Hematopoietic multipotent progenitor cell treated with erythropoietin and hydrocortisone succinate and interleukin-3 and kit ligand, for 8 days (in vitro differentiated cells): ENCODE measurements around the gene ADAMTS17.

Source experiments
- DNase-seq: peaks from one replicate; pipeline ENCODE4 v3.0.0-alpha.2; 2015

The ADAMTS17 gene

DNA sequence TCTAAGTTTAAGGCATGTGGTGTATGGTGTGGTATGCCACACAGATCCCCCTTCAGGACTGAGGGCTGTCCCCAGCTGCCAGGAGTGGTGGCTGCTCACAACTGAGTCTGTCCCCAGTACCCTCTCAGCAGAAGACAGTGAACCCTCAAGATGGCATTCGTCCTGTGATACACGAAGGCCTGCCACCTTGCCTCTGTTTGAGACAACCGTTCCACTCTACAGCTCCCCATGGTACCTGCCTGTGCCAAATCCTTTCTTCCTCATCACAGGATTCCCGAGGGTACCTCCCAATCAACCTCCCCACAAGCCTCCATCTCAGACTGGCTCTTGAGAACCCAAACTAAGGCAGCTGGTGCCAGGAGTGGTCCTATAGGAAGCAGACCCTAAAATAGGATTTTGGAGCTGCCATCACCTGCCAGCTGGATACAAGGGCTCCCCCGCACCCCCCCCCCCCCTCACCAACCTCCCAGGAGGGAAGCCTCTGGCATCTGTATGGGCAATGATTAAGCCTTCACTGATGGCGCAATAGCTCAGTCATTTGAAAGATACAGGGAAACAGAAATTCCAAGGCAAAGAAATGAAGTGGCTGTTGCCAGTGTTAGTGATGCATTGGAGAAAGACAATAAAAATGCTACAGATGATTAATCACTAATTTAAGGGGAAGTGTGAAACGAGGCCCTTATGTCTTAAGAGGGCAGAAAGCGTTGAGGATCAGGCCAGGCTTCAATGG, 378.5 kb downstream of the ADAMTS17 start:
- DNase-seq, result no peak

DNA sequence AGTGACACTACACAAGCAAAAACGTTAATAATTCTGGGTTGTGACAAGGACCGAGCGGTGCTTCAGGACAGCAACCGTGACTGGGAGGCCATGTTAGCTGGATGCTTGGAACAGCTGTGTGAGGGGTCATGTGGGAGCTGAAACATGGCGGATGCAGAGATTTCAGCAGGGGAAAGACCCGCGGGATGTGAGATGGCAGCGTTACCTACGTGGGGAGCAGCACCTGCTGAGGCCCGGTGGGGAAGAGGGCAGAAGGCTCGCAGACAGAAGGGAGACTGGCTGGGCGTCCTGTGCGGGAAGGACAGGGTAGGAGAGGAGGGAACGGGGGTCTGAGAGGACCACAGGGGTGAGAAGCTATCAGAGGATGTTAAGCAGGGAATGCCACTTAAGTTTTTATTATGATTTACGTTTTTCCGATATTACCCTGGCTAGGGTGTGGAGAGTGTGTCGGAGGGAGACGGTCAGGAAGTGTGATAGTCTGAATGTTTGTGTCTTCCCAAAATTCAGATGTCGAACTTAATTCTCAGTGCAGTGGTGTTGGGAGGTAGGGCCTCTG, 379.7 kb downstream of the ADAMTS17 start:
- no peak for DNase-seq

DNA sequence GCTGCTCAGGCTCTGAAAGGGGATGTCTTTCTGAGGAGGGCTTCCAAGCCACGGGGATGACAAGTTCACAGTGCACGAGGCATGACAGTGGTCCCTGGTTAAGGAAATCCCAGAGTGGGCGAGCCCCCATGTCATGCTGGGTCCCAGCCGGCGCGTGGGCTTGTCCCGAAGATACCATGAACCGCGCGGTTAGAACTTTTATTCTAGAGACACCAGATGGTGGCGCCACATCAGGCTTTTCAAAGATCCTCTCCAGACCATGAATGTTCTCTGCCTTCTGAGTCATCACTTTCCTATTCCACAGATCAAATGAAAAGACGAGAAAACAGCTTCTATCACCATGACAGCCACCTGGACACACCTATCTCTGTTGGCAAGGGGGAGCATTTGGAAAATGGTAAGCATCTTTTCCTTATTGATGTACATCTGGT, 380.7 kb downstream of the ADAMTS17 start:
- DNase-seq, result no peak

DNA sequence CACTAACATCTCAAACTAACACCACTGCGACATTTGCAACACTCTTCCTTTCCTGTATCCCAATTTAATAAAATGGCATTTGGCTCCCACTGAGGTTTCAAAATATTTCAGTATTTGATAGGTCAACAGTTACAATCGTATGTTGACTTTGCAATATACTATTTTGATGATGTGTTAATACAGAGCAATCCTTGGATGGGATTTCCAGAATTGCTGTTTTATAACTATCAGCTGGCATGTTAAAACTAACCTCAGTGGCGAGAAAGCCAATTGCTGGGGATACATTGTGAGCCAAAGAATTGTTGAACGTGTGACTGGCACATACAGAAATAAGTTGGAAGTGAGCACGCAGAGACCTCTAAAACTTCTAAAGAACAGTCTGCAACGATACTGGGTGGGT, 382.4 kb downstream of the ADAMTS17 start:
- no peak for DNase-seq

DNA sequence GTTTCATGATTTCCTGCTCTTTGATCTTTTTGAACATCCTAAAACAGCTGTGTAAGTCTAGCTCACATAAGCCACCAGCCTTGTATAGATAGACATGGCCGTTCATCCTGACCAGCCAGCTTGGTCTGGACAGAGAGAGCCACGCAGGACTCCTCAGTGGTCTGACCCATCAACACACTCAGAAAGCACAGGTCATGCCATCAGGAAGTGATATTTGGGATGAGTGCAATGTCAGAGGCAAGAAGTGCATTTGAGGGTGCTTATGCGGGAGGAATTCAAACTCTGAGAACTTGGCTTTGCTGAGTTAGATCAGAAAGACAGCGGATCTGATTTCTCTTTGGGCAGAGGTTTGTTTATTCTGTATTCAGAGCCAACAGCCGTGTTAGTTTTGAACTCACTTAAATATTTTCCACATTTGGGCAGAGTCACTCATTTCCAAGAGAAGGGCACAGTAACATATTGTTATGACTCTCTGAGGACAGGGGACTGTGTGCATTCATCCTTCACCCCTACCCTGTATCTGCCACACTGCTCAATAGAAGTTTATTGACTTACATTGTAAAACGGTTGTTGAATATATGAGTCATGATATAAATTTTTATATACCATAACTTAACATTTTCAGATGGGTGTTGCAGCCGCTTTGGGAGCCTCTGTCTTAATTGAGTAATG, 383.2 kb downstream of the ADAMTS17 start:
- DNase-seq, result no peak

DNA sequence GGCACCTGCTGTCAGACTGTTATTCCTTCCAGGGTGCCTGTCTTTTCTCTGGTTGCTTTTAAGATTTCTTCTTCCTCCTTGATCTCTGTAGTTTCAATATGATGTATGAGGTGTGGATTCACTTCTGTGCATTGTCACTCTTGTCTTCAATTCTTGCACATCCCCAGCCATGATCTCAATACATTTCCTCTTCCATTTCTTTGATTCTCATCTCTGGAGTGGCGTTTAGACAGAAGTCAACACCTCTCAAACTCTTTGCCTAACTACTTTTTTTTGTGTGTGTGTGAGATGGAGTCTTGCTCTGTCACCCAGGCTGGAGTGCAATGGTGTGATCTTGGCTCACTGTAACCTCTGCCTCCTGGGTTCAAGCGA, 384.1 kb downstream of the ADAMTS17 start:
- no peak for DNase-seq

DNA sequence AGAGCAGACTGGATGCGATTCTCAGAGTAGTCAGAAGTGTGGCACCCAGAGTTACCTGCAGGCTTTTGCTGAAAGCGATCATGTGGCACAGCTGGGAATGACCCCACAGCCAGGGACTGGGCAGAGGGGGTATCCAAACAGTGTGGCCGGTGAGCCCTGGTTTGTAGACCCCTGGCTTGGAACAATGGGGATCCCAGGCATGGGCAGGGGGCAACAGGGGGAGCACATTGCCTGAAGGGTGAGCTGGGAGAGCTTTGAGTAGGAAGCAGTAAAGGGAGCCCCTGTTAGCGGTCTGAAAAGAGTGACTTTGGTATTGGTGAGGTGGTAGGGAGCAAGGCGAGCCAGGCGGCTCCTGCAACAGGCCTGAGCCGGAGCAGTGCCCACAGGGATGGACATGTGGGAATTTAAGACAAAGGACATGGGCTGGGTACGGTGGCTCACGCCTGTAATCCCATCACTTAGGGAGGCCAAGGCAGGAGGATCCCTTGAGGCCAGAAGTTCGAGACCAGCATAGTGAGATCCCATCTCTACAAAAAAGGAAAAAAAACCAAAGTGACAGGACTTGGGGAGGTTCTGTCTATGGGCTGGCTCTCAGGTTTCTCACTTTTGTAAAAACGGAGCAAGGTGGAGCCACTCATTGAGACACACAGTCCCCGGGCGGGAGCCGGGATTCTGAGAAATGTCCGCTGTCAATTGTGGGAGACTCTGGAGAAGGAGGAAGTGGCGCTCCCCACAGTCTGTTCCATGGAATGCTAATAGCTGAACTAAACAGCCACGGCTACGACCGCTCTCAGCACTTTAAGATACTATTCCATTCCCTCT, 384.7 kb downstream of the ADAMTS17 start:
- no peak for DNase-seq

DNA sequence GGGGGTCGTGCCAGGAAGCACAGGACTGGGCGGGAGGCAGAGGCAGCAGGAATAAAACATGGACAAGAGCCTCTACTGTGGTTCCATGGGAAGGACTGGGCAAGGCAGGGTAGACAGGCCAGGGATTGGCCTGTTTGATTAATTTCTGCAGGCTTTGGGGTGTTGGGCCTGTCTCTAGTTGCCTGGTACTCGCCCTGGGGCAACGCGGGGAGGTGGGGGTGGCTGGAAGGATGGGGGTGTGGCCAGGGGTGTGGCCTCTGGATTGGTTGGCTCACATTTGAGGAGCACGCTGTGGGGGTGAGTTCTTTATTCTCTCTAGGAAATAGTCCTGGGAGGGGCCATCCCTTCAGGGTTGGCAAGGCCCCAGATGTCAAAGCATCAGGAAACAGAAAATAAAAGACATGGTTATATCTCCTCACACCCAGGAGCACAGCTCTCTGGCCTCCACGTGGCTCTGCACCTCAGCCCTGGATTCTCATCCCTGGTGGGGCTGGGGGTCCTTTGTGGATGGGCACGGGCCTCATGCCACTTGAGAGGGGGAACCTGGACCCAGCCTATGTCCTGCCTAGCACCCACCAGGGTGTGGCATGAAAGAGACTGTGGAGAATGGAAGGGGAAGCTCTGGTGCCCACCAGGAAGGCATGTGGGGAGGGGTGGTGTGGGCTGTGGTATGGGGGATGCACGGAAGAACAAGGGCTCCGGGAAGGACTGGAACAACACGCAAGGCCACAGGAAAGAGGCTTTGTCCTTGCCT, 385.6 kb downstream of the ADAMTS17 start:
- no peak for DNase-seq

DNA sequence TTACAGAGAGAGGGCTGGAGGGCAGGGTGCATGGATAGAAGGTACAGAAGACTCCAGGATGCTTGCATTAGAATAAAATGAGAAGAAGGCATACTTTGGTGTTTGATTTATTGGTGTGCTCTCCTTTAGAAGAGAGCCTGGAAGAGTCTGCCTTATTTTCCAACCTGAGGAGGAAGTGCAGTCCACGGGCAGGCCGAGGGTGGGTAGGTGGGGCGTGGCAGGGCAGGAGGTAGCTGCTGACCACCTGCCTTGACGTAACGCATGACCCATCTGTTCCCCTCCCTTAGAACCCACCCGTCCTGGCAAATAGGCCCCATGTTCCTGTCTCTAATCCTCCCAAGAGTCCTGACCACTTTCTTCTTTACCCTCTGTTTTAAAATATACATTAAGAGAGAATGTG, 386.2 kb downstream of the ADAMTS17 start:
- no peak for DNase-seq

DNA sequence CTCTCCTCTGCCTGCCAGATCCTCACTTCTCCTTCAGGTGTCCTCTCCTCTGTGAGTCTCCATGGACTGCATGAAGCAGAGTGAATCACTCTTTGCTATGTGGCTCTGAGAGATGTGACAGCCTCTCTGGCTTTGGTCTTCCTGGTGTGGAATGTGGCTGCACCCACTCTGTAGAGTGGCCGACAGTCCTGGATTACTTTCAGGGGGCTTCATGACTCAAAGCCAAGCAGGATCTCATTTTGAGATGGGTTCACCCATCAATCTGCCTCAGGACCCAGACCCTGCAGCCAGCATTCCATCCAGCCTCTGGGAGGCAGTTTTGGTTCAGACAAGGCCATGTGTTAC, 386.6 kb downstream of the ADAMTS17 start:
- no peak for DNase-seq

DNA sequence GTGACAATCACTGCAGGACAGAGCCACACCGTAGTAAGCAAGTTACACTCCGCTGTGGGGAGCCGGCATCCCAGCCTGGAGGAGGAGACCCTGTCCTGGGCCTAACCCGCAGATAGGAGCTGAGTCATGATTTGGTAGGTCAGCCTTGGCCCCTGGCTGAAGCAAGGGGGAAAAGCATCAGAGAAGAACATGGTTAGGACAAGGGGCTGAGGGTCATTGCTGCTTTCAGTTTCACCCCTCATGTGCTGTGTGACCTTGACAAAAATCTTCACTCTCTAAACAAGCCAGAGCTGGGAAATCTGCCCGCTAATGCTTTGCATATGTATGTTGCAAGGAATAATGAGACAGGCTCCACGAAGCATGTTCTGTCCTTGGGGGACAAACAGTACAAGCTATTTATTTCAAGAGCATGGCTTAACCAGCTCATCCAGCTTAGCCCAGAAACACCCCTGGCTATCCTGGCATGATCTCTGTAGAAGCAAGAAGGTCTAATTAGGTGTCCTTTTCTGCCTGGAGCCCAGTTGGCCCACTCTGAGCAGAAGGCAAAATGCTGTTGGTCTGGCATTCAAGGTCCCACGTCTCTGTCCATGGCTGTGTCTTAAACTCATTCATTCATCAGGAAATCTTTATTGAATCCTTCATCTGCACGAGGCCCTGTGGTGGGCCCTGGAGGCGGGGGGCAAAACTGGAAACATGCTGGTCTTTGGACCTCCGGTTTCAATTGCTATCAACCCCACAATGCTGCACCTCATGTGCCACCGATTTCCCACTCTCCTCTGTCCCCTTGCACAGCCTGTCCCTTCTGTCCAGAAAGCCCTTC, 387.2 kb downstream of the ADAMTS17 start:
- no peak for DNase-seq

DNA sequence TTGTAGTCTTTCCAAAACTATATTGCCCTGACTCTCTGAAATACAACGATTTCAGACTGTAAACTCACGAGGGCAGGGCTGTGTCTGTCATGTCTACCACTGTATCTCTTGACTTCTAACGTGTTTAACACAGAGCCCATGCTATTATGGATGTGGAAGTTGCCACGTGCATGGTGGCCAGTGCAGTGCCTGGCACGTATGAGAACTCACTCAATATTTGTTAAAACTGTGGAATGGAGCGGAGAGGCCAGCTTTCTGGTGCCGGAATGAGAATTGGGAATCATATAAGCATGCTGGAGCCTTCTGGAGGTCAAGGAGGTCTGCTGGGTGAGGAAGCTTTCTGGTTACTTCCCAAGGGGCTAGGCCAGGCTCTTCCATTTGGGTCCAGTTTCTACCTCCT, 387.9 kb downstream of the ADAMTS17 start:
- DNase-seq, result no peak

DNA sequence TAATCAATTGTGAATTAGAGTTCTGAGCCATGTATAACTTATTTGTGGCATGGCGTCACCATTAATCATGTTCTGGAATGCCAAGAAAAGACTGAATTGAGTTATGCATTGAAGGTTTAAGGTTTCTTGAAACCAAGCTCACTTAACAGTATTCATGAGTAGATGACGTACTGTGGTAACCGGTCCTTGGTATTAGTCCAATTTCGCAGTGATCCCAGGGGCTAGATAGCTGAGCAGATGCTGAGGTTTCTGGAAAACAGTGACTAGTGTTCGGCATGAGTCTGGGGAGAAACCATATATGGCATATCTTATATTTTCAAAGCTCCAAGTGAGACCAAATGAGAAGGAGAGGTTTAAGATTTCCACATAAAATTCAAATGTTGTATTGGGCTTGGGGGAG, 390.3 kb downstream of the ADAMTS17 start:
- no peak for DNase-seq

DNA sequence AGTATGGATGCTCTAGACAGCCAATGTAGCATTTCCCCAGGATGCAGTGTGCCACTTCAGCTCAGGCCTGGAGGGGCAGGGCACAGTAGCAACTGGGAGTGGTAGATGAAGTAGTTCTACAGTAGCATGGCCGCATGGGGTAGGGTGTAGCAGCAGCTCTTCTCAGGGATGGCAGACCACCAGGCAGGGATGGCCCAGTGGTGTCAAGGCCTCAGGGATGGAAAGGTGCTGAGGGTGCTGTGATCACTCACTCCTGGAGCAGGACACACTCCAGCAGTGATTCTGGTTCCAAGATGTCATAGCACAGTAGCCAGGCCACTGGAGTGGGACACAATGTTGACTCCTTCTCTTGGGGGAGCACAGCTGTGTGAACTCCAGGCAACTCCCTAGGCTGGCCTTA, 397.6 kb downstream of the ADAMTS17 start:
- DNase-seq, result no peak

DNA sequence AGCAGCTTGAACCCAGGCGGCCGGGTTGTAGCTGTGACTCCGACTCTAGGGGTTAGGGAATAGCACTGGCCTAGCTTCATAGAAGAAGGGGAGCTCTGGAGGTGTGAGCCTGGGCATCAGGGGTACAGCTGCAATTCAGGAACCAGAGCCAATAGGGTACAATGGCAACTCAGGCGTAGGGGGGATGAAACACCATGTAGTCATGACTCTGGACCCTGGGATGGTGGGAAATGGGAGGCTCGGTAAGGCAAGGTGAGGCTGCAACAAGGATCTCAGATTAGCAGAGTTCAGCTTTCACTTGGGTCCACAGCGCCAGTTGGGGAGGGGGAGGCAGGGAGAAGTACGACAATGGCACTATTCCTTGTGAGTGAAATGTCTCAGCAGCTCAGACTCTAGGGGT, 398.3 kb downstream of the ADAMTS17 start:
- DNase-seq, result no peak

DNA sequence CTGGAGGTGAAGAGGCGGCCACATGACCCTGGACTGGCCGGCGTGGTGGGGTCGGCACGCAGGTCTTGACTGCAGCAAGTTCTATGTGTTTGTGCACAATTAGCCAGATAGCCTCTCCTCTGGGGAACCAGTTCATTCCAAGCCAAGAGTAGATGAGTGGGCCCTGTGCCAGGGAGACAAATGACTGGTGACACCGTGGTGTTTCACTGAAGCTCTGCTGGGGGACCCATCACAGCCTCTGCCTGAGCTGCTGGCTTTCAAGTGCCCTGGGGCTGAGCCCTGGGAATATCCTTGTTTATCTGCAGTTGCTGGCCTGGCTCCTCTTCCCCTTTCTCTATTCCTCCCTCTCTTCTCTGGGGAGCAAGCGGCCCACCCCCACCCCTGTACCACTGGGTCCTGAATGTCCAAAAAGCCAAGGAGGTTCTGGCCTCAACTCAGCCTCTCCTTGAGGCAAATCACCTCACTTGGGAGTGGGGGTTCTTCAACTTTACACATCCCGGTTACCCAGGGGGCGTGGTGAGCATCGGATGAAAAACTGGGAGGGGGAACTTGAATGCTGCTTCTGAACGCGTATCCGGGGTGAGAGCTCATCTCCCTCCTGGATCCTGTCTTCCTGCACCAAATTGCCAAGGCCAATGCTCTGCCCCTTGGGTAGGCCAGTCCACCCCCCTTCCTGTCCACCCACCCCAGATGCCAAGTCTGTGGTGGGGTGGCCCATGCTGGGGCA, 408.9 kb downstream of the ADAMTS17 start:
- DNase-seq, result no peak

DNA sequence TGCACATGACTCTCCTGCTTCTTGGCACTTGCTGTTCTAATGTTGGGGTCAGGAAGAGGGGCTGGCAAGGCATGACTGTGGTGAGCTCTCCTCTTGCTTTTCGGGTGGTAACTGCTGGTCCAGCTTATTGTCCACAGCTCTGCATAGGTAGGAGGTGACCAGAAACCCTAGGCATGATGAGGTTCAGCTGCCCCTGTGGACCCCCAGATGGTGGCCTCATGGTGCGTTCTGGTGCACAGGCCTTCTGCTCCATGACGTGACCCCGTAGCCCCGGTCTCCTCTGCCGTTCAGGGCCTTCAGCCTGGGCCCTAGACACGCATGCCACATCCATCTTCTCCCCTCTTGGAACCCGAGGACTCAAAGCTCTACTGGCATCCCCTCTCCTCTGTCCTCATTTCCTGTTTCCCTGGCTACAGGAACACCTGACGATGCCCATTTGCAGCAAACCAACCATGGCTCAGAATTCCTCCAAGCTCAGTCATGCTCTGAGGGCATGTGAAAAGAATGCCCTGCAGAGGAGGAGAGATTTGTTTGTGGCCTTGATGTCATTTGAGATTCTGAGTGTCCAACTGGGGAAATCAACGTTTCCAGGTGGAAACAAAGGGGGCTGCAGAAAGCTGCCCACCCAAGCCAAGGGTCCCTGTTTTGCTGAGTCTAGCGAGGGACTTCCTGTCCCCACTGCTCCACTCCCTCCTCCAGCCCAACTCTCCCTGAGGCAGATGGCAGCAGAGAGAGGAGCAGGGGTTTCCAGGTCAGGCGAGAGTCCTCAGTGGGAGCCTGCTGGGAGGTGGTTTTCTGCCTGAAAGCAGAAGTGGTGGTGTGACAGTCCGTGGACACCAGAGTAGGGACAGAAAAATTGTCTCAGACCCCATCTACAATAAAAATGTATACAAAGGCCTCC, 409.8 kb downstream of the ADAMTS17 start:
- DNase-seq, result no peak

DNA sequence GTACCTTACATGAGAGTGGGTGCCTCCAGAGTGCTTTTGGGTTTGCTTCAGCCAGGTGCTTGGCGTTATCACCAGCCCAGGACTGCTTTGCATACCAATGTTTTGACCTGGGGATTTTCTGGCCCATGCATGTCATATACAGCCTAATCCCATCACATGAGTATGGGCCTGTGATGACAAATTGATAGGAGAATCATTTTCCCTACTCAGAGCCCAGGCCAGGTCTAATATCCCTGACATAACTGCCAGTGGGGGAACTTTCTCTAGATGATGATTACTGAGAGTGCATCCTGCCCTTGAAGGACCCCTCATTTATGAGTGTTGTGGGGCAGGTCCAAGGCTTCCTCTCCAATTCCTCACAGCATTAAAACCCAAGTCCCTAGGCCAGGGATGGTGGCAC, 411.1 kb downstream of the ADAMTS17 start:
- no peak for DNase-seq

DNA sequence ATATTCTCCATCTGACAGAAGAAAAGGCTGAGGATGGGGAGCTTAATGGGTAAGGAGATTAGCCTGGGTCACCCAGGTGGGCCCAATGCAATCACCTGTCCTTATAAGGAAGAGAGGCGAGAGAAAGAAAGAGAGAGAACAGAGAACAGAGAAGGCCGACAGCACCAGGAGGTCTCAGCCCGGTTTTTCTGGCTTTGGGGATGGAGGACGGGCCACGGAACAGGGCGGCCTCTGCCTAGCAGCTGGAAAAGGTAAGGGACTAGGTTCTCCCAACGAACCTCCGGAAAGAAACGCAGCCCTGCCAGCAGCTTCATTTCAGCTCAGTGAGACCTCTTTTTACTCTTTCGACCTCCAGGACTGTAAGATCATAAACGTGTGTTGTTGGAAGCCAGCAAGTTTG, 412.5 kb downstream of the ADAMTS17 start:
- DNase-seq, result no peak

DNA sequence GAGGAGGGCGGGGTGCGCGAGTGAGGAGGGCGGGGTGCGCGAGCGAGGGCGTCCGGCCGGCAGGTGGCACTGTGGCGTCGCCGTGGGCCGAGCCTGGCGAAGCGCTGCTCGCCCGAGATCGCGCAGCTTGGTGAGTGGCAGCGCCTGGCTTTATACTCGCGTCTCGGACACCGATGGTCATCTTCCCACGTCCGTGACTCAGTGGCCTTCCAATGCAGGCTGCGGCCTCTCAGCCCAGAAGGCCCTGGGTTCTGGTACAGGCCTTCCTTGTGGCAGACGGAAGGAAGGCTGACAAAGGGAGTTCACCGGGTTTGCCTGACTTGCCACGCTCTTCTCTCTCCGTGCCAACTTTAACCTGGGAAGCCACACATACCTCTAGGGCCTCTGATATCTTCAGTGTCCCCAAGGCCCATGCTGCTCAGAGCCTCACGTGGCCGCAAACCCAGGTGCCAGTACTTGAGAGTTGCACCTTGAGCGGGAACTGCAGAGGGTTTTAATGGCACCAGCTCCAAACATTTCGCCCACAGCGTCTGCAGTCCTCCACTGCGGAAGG, 413.3 kb downstream of the ADAMTS17 start:
- peak; percentile 68 for DNase-seq
